ENCODE measurements around the gene PLEKHM3. TPM values are rescaled to one million over a fixed set of nuclear protein-coding genes. Genes with fewer than 3 reads are reported as not detected.

PLEKHM3 gene
- total RNA-seq, 6 experiments from 2014 or later, result 6.4 to 8.2 (median 7.2) TPM

GRCh38 chr2:207784898-207785297 lies 240.4 kb downstream of the PLEKHM3 start:
- DNase-seq, result no peak
- no peaks in the 10 kb centered on the region for H3K9me3 Mint-ChIP-seq
- peaks cover under 1% of the 10 kb centered on the region; the same call in 1 of the 2 replicates for H3K4me1 Mint-ChIP-seq (ENCODE audit: low read depth)
- TF ChIP-seq CTCF (IDR thresholded peaks at IDR 0.05), result no peak
- no peaks in the 10 kb centered on the region for H3K36me3 Mint-ChIP-seq (ENCODE audit: low read depth)
- no peak overlapping the region for H3K27ac Mint-ChIP-seq
- peaks cover 12% of the 10 kb centered on the region for H3K27me3 Mint-ChIP-seq (ENCODE audit: insufficient read depth)
- H3K4me3 Mint-ChIP-seq, result no peak overlapping the region

- Mint-ChIP-seq H3K4me3 (no peak overlapping the region), H3K27ac (no peak overlapping the region), H3K27me3 (ENCODE audit: insufficient read depth) (peaks cover 17% of the 10 kb centered on the region), H3K36me3 (ENCODE audit: low read depth) (no peaks in the 10 kb centered on the region), H3K4me1 (ENCODE audit: low read depth) (peaks cover 4% of the 10 kb centered on the region; the same call in 1 of the 2 replicates), H3K9me3 (no peaks in the 10 kb centered on the region)
- no peak for DNase-seq
- no peak for TF ChIP-seq CTCF (IDR thresholded peaks at IDR 0.05)
These were observed 241.8 kb downstream of the PLEKHM3 start for GRCh38 chr2:207783514-207783913.

GRCh38 chr2:207782238-207783030 lies 242.9 kb downstream of the PLEKHM3 start:
- Mint-ChIP-seq H3K4me1 (ENCODE audit: low read depth) (peaks cover 4% of the 10 kb centered on the region; the same call in 1 of the 2 replicates), H3K4me3 (no peak overlapping the region), H3K9me3 (no peaks in the 10 kb centered on the region), H3K36me3 (ENCODE audit: low read depth) (no peaks in the 10 kb centered on the region), H3K27me3 (ENCODE audit: insufficient read depth) (peaks cover 15% of the 10 kb centered on the region), H3K27ac (no peak overlapping the region)
- no peak for TF ChIP-seq CTCF (IDR thresholded peaks at IDR 0.05)
- no peak for DNase-seq

GRCh38 chr2:207779523-207779922 lies 245.8 kb downstream of the PLEKHM3 start:
- Mint-ChIP-seq H3K4me3 (no peak overlapping the region), H3K27me3 (ENCODE audit: insufficient read depth) (peaks cover 21% of the 10 kb centered on the region), H3K36me3 (ENCODE audit: low read depth) (no peaks in the 10 kb centered on the region), H3K4me1 (ENCODE audit: low read depth) (peaks cover 4% of the 10 kb centered on the region; the same call in 1 of the 2 replicates), H3K9me3 (no peaks in the 10 kb centered on the region), H3K27ac (no peak overlapping the region)
- TF ChIP-seq CTCF (IDR thresholded peaks at IDR 0.05), result no peak
- no peak for DNase-seq

GRCh38 chr2:207778298-207778882 lies 246.9 kb downstream of the PLEKHM3 start:
- Mint-ChIP-seq H3K9me3 (no peaks in the 10 kb centered on the region), H3K36me3 (ENCODE audit: low read depth) (no peaks in the 10 kb centered on the region), H3K4me3 (no peak overlapping the region), H3K27ac (no peak overlapping the region), H3K27me3 (ENCODE audit: insufficient read depth) (peaks cover 19% of the 10 kb centered on the region), H3K4me1 (ENCODE audit: low read depth) (peaks cover 4% of the 10 kb centered on the region; the same call in 1 of the 2 replicates)
- DNase-seq, result no peak
- no peak for TF ChIP-seq CTCF (IDR thresholded peaks at IDR 0.05)
